ENCODE data around the gene ABLIM2.

The ABLIM2 gene

GRCh38 chr4:8158710-8159536, at the start of gene ABLIM2:
ABLIM2 (minus strand) TSS chr4:8158813; CDS start chr4:8158689, 124 bp downstream.
- peak; percentile 45 for FAIRE-seq

GRCh38 chr4:8207314-8207713, 48.7 kb upstream of the ABLIM2 start:
- no peak for FAIRE-seq

GRCh38 chr4:8205749-8206611, 47.4 kb upstream of the ABLIM2 start:
- FAIRE-seq = no peak

- FAIRE-seq = no peak
Measured at GRCh38 chr4:8205241-8205707, 46.7 kb upstream of the ABLIM2 start.

- FAIRE-seq = no peak
Measured at GRCh38 chr4:8204576-8205227, 46.1 kb upstream of the ABLIM2 start.

- no peak for FAIRE-seq
Measured at GRCh38 chr4:8203817-8204216, 45.2 kb upstream of the ABLIM2 start.

GRCh38 chr4:8203052-8203401, 44.4 kb upstream of the ABLIM2 start:
- no peak for FAIRE-seq

- no peak for FAIRE-seq
Measured at GRCh38 chr4:8202108-8203051, 43.8 kb upstream of the ABLIM2 start.

GRCh38 chr4:8201321-8201781, 42.7 kb upstream of the ABLIM2 start:
- no peak for FAIRE-seq

- FAIRE-seq = no peak
Measured at GRCh38 chr4:8200302-8200975, 41.8 kb upstream of the ABLIM2 start.

- FAIRE-seq = no peak
Measured at GRCh38 chr4:8199594-8200301, 41.1 kb upstream of the ABLIM2 start.

GRCh38 chr4:8198906-8199593, 40.4 kb upstream of the ABLIM2 start, which contains the start of gene SH3TC1:
SH3TC1 (plus strand) TSS chr4:8199290; CDS start chr4:8205195, 5,905 bp downstream.
- peak; percentile 21 for FAIRE-seq

GRCh38 chr4:8198206-8198905, 39.7 kb upstream of the ABLIM2 start:
- FAIRE-seq = no peak

GRCh38 chr4:8197521-8197920, 38.9 kb upstream of the ABLIM2 start:
- no peak for FAIRE-seq

- FAIRE-seq = no peak
Measured at GRCh38 chr4:8195841-8196458, 37.3 kb upstream of the ABLIM2 start.

GRCh38 chr4:8195431-8195830, 36.8 kb upstream of the ABLIM2 start:
- FAIRE-seq = no peak

GRCh38 chr4:8194306-8195242, 36.0 kb upstream of the ABLIM2 start:
- FAIRE-seq = no peak

Measured in islet of Langerhans (tissue), 1 donor.